GM18868 (cell line): ENCODE data around the gene LRRIQ4.
A peak's percentile ranks its signal among the peaks of the same experiment; 100 is the strongest.

Source experiments
- ATAC-seq: cut with Tn5 transposase; IDR thresholded peaks from one replicate; pipeline ENCODE4 v1.9.1; 2021; ENCODE audit warnings: mild to moderate bottlenecking, moderate library complexity; ENCODE audit not compliant: unreplicated experiment

Gene LRRIQ4

GRCh38 chr3:169812332-169813235 lies at the start of gene LRRIQ4, which contains the start of gene LRRC34:
Gene LRRIQ4 (plus strand): TSS chr3:169812870. CDS start chr3:169821922, 9,052 bp downstream.
Gene LRRC34 (minus strand): TSS chr3:169812904. CDS start chr3:169812548, 356 bp downstream.
- ATAC-seq: peak; percentile 66

GRCh38 chr3:169764312-169764881 lies 48.3 kb upstream of the LRRIQ4 start:
- peak; percentile 40 for ATAC-seq

GRCh38 chr3:169764882-169765612 lies 47.6 kb upstream of the LRRIQ4 start, which contains the start of gene TERC:
Gene TERC (minus strand): TSS chr3:169765060.
- peak; percentile 82 for ATAC-seq

GRCh38 chr3:169769287-169770181 lies 43.1 kb upstream of the LRRIQ4 start, which contains the start of gene ACTRT3:
Gene ACTRT3 (minus strand): TSS chr3:169769561. CDS start chr3:169769520, 41 bp downstream.
- peak; percentile 28 for ATAC-seq

- no peak for ATAC-seq
These were observed 41.0 kb upstream of the LRRIQ4 start for GRCh38 chr3:169771497-169772304.

GRCh38 chr3:169772305-169772896 lies 40.3 kb upstream of the LRRIQ4 start:
- peak; percentile 15 for ATAC-seq

GRCh38 chr3:169772897-169773816 lies 39.5 kb upstream of the LRRIQ4 start, which contains the start of gene MYNN:
Gene MYNN (plus strand): TSS chr3:169773396. CDS start chr3:169774296, 900 bp downstream.
- ATAC-seq: peak; percentile 81

- ATAC-seq: no peak
These were observed 38.5 kb upstream of the LRRIQ4 start for GRCh38 chr3:169774186-169774585.

- ATAC-seq: no peak
These were observed 34.8 kb upstream of the LRRIQ4 start for GRCh38 chr3:169777822-169778221.

- no peak for ATAC-seq
These were observed 31.9 kb upstream of the LRRIQ4 start for GRCh38 chr3:169780742-169781141.

GRCh38 chr3:169781209-169781855 lies 31.3 kb upstream of the LRRIQ4 start:
- ATAC-seq: no peak

GRCh38 chr3:169787120-169787519 lies 25.6 kb upstream of the LRRIQ4 start:
- ATAC-seq: no peak

- no peak for ATAC-seq
These were observed 24.9 kb upstream of the LRRIQ4 start for GRCh38 chr3:169787791-169788190.

- ATAC-seq: no peak
These were observed 22.5 kb upstream of the LRRIQ4 start for GRCh38 chr3:169790219-169790618.

GRCh38 chr3:169790687-169791429 lies 21.8 kb upstream of the LRRIQ4 start:
- no peak for ATAC-seq

GRCh38 chr3:169792359-169792758 lies 20.3 kb upstream of the LRRIQ4 start:
- ATAC-seq: no peak

- ATAC-seq: no peak
These were observed 8.0 kb upstream of the LRRIQ4 start for GRCh38 chr3:169804681-169805080.
